GM18907 (cell line): ENCODE data around the gene NIBAN1.
"Not testable (repeated sequence)": the region's sequence is repeated elsewhere in the genome, so short reads cannot be mapped to it uniquely, and the experiment has no call there.

Experiments used
- ATAC-seq: cut with Tn5 transposase; IDR thresholded peaks from one replicate; pipeline ENCODE4 v1.9.1; 2021; ENCODE audit warnings: mild to moderate bottlenecking, moderate library complexity; ENCODE audit not compliant: unreplicated experiment

Gene NIBAN1

GRCh38 chr1:184973272-184974055 lies 844 bp downstream of the NIBAN1 start:
- peak; percentile 77 for ATAC-seq

GRCh38 chr1:184972315-184973055 lies 1.8 kb downstream of the NIBAN1 start:
- ATAC-seq = no peak

- no peak for ATAC-seq
These were observed 2.6 kb downstream of the NIBAN1 start for GRCh38 chr1:184971522-184972265.

GRCh38 chr1:184970691-184971161 lies 3.6 kb downstream of the NIBAN1 start:
- no peak for ATAC-seq

- no peak for ATAC-seq
These were observed 7.3 kb downstream of the NIBAN1 start for GRCh38 chr1:184966989-184967388.

GRCh38 chr1:184965944-184966860 lies 8.1 kb downstream of the NIBAN1 start:
- no peak for ATAC-seq

- no peak for ATAC-seq
These were observed 8.9 kb downstream of the NIBAN1 start for GRCh38 chr1:184965439-184965838.

GRCh38 chr1:184959626-184960025 lies 14.7 kb downstream of the NIBAN1 start:
- no peak for ATAC-seq

- ATAC-seq = no peak
These were observed 15.6 kb downstream of the NIBAN1 start for GRCh38 chr1:184958554-184959353.

- ATAC-seq = not testable (repeated sequence)
These were observed 16.4 kb downstream of the NIBAN1 start for GRCh38 chr1:184957901-184958300.

- no peak for ATAC-seq
These were observed 17.2 kb downstream of the NIBAN1 start for GRCh38 chr1:184956999-184957700.

- ATAC-seq = no peak
These were observed 19.9 kb downstream of the NIBAN1 start for GRCh38 chr1:184954232-184954995.

- no peak for ATAC-seq
These were observed 20.6 kb downstream of the NIBAN1 start for GRCh38 chr1:184953600-184954219.

- ATAC-seq = no peak
These were observed 21.9 kb downstream of the NIBAN1 start for GRCh38 chr1:184952428-184952827.

- no peak for ATAC-seq
These were observed 22.5 kb downstream of the NIBAN1 start for GRCh38 chr1:184951788-184952187.

GRCh38 chr1:184950906-184951305 lies 23.4 kb downstream of the NIBAN1 start:
- ATAC-seq = no peak

GRCh38 chr1:184950227-184950626 lies 24.1 kb downstream of the NIBAN1 start:
- ATAC-seq = no peak
